ENCODE results near the gene EOLA2.
"Not testable (repeated sequence)": the region's sequence is repeated elsewhere in the genome, so short reads cannot be mapped to it uniquely, and the experiment has no call there.

EOLA2 gene

DNA sequence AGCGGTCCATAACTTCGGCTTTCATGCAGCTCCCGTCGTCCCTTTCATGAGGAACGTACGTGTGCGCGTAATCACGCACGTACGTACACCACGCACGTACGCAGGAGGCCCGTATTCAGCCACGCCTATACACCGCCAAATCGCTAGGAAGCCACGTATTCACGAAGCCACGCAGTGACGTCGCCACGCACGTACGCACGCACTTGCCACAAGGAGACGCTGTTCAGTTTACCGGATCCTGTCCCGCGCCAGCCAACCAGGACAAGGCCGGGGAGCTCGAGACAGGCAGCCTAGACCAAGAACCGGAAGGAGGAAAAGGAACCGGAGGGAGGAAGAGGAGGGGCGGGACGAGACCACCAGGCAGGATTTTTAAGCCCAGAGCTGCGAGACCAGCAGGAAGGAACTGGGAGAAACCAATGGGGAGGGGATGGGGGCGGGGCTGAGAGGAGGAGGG is at the start of gene EOLA2:
Gene EOLA2 (minus strand): TSS at position 65 of the 454 bp plus-strand sequence. CDS start 4,617 bp downstream, outside the sequence.
- DNase-seq: peak; percentile 97

DNA sequence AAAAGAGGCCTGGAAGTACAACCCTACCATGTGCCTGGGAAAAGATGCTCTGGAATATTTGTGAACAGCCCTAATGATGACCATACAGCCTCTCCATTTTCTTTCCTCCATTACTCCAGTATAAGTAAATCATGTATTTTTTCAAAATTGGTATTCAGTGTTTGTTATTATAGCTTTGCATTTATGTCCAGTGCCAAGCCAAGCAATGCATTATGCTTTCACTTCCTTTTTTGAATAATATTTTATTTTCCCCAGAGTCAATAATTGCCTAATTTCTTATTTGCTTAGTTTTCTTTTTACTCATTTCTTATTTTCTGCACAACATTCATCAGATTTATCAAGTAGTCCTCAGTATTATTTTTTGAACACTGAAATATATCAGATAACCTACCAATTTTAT is 49.3 kb upstream of the EOLA2 start:
- no peak for DNase-seq

DNA sequence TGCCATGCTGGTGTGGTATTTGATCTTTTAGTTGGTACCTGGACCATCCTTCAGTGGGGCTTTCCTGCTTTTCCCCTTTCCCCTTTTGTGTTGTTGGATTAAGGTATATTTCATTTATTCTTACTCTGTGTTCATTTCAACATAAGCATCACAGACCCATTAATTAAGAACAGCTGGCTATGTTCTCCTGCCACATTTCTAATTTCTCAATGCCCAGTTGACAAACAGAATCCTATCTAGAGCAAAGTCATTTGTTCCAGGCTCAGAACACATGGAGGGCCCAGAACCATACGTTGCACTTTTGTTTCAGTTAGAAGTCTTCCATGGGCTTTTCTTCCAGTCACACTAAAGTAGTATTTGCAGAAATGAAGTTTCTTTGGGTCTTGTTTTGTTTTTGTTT is 46.1 kb upstream of the EOLA2 start:
- no peak for DNase-seq

DNA sequence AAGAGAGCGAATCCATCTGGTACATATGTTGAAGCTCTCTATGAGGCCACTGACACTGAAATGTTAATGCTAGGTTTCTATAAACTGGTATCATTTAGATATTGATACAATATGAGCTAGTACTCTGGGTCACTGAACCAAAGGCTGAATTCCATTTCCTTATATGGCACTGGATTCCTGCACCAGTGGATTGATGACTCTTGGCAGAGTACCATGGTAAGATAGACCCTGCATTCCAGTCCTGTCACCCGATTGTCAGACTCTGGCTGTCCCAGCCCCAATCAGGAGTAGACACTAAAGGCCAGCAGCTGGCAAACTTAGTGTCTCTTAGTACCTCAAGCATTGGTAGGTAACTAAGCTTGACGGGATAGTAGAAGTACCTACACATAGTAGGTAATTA is 44.0 kb upstream of the EOLA2 start:
- DNase-seq: no peak

DNA sequence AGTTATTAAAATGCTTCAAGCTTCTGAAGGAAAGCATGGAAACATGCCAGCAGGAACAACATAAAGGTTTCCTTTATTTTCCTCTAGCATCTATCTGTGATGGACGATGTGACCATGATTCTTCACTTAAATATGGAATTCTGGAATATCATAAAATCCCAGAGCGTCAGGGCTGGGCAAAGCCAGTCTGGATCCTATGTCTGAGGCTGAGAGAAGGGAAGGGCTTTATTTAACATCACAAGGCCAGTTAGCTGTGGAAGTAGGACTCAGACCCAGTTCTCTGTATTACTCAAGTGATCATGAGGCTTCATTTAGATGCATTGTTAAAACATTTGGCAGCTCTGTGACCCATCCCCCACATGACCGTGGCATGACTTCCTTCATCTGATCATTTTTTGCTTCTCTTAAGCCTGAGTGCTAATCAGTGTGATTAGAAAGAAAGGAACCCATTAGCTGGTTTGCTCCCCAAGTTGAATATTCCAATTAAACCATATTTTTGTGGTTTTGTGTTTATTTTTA is 40.9 kb upstream of the EOLA2 start:
- no peak for DNase-seq

DNA sequence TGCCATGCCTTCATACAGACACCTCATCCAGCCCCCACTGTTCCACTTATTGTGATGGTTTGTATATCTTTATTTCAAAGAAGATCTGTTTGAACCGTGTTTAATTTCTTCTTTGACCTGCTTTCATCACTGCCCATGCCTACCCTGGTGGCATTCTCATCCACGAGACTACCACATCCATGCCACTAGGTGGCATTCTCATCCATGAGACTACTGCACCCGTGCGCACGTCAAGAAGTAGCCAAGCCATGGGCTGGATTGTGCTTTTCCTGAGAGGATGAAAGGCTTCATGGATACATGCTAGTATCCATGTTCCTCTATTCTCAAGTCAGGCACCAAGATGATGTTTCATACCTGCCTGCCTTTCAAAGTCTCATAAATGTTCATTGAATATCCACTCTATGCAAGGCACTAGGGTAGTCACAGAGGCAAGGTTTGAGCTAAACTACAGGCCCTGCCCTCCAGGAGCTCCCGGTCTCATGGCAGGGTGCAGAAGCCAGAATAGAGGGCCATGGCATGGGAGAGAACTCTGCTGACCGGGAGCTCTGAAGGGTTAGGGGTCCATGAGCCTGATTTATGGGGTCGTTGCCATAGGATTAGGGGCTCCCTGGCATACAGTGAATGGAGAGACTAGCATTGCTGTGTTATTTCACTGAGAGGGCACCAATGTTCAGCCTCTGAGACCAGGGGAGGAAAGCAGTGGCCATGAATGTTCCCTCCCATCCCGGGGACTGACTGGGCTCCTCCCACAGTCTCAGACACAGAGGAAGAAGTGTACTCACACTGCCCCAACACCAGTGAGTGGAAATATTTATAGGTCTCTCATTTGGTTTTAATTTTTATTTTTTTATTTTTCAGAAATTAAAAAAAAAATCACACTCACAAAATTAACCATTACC is 24.8 kb upstream of the EOLA2 start:
- DNase-seq: peak; percentile 24

DNA sequence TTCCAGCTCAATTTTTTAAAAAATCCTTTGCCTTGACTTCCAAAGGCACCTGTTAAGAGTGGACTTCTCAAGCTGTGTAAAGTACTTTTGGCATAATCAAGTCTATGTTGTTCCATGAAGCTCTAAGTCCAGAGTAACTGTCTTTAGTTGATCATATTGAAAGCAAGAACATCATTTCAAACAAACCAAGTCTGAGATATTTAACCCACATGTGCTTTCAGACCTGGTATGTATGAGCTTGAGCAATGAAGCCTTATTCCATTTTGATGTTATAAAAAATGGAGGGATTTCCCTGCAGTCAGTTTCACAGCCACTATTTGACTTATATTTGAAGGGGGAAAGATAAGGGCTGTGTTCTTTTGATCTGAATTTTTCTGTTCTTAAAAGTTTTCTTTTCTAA is 23.7 kb upstream of the EOLA2 start:
- DNase-seq: no peak

DNA sequence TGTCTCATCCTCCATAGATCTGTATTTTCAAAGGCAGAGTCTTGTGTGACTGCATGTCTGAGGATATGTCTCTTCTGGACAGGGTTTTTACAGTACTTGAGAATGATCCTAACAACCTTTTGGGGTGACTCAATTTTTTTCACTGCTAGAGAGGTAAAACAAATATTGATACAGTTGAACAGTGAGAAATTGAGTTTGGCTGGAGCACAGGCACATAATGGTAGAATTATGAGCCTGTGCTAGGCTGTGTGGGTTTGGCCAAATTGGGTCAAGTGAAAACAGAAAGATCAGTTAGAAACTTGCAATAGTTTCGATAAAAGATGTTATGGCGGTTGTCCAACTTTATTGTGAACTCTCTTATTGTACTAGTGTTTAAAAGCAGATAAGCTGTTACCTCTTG is 23.3 kb upstream of the EOLA2 start:
- no peak for DNase-seq

DNA sequence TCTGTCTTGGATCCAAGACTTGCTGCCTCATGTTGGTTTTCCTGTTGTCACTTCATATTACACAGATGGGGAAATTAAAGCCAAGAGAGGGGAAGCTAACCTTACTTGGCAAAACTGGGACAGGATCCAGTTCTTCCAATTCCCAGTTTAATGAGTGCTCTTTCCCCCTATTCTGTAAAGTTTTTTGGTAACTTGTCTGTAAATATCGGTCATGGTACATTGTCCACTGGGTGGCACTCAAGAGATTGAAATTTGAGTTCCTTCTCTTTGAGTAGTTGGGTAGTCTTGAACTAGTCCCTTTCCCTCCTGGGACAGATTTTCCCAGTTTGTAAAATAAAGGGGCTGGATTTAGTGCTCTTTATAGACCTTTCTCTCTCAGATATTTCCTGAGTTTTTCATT is 12.4 kb upstream of the EOLA2 start:
- DNase-seq: no peak

DNA sequence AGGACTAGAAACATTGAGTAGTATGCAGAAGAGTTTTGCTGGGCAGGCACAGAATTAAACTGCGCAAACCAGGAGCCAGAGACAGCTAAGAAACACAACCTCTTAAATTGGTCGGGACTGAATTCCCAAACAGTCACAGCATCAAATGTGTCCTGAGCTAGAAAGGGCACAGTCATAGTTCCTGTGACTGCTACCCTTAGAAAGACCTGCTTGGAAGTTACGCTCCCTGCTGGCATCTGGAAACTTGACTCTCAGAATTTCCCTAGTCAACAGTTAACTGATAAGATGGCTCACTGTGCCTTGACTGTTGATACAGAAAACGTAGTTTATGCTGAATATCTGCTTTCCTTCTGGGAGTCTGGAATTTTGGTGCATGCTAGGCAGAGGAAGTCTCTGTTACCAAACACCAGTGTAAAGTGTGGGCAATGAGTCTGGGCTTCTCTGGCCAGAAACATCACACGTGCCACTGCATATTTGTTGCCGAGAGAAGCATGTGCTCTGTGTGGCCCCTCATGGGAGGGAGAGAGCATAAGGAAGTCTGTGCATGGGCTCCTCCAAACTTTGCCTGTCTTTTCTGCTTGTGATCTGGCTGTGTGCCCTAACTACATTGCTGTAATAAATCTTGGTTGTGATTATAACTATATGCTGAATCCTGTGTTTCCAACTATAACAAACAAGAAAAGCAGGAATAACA is 11.6 kb upstream of the EOLA2 start:
- no peak for DNase-seq

DNA sequence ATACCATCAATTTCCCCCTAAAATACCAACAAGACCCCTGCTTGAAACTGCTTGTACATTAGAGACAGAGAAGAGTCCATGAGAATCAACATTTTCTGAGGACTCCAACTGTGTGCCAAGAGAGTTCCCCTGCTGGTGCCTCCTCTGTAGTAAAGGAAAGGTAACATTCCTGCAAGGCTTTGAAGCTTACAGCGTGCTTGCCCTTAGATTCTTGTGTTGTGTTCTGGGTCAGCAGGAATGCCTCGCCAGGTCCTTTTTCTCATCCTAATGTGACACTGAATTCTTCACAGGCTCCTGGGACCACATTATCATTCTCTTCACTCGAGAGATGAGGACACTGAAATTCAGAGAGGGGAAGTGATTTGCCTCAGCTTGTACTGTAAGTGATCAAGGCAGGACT is 9.7 kb upstream of the EOLA2 start:
- DNase-seq: no peak

DNA sequence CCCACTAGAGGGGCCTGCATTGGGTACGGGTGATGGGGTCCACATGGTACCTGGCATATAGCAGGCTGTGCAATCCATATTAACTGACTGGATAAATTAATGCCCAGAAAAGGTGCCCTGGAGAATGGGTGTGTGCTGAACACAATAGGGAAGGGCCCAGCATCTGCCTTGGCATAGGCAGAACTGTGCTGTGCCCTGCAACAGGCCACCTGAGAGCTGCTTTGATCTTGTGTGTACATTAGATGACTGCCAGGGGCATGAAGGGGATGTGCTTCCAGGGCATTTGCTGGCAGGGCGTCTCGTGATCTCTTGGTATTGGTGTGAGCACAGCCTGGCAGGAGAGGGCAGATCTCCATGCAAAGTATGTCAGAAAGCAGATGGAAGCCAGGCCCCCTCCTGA is 8.6 kb upstream of the EOLA2 start:
- DNase-seq: not testable (repeated sequence)

DNA sequence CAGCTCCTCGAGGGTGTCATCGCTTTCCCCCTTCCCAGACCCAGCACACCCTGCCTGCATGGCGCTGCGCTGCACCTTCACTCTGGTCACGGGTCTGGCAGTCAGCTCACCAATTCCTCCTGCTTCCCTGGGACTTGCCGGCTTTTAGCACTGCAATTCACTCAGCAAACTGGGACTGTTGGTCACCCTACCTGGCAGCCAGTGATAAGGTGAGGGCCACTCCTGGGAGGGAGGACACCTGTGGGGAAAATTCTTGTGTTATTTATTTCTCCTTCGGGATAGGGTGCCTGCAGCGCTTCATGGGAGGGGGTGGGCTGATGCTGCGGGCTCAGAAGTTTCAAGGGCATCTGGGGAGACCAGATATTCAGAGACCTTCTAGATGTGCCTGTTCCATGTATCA is 7.5 kb upstream of the EOLA2 start:
- DNase-seq: not testable (repeated sequence)

DNA sequence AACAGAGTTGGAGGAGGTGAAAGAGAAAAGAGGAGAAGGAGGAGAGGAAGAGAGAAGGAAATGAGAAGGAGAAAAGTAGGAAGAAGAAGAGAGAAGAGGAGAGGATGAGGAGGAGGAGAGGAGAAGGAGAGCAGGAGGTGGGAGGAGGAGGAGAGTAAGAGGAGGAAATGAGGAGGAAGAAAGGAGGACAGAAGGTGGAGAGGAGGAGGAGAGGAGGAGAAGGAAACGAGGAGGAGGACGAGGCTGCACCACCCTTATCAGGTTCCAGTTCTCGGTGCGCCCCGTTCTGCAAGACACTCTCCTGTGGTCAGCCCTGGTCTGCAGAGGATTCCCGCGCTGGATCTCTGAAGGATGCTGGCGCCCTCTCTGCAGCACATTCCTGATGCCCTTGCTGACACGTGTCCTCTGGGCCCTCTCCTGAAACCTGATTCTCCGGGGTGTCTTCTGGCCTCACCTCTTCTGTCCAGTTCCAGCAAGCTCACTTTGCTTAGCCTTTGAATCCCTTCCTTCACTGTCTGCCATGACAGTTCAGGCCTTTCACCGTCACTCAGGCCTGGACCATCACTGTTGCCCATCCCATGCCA is 6.9 kb upstream of the EOLA2 start:
- DNase-seq: not testable (repeated sequence)

DNA sequence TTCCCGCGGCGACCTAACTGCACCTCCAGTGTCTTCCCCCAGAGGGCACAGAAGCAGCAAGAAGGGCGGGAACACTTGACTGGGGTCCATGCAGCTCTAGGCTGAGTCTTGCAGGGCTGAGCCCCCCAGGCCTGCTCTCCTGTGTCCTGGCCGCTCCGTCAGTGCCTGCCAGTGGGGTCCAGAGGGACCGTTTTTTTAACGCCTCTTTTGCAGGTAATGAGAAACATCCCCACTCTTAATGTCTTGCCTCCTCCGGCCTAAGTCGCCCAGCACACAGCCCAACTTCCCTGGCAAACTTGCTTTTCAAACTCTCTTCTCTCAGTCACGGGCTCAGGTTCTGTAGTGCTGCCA is 2.4 kb upstream of the EOLA2 start:
- not testable (repeated sequence) for DNase-seq

DNA sequence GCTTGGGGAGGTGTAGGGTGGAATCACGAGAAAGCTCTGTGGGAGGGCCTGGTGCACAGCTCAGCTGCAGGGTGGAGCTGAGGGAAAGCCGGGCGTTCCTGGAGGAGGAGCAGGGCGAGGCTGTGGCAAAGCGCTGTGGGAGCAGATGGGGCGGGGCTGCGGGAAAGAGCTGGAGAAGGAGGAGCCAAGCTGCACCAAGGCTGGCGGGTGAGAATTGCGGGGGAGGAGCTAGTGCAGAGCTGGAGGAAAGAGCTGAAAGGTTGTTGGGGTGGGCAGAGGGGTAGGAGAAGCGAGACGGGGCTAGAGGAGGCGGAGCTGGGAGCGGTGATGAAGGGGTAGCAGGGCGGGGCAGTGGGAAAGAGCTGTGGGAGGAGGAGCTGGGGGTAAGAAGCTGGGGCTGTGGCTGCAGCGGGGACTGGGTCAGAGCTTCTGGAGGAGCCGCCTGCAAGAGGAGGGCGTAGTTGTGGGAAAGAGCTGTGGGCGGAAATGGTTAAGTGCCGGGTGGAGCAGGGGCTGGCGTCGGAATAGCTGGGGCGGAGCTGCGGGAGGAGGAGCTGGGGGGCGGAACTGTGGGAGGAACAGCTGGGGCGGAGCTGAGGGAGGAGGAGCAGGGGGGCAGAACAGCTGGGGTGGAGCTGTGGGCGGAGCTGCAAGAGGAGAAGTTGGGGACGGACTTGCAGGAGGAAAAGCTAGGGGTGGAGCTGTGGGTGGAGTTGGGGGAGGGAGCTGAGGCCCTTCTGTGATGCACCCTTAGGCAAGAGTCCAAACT is 1.8 kb upstream of the EOLA2 start:
- peak; percentile 93 for DNase-seq

DNA sequence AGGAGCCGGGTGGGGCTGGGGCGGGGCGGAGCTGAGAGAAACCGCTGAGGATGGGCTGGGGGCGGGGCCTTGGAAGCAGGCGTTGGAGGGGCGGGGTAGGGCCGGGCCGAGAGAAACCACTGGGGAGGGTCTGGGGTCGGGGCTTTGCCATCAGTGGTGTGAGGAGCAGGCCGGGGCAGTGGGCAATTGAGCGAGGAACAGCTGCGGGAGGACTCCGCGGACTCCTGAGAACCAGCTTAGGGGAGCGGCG is 1.3 kb upstream of the EOLA2 start:
- DNase-seq: no peak

DNA sequence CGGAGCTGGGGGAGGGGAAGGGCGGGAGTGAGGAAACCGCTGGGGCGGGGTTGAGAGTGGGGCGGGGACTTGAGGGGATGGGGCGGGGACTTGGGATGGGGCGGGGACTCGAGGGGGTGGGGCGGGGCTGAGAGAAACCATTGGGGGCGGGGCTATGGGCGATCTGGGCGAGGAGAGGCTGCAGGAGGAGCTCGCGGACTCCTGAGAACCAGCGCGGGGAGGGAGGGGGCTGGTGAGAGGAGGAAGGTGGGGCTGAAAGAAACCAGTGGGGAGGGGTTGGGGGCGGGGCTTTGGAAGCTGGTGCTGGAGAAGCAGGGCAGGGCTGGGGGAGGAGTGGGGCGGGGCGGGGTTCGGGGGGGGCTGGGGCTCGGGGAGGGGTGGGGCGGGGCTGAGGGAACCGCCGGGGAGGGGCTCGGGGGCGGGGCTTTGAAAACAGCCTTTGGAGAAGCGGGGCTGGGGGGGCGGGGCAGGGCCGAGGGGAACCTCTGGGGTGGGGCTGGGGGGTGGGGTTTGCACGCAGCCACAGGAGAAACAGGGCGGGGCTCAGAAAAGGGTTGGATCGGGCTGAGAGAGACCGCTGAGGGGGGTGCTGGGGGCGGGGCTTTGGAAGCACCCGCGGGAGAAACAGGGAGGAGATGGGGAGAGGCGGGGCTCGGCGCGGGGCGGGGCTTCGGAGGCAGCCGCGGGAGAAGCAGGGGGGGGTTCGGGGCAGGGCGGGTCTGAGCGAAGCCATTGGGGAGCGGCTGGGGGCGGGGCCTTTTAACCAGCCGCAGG is 777 bp upstream of the EOLA2 start:
- peak; percentile 87 for DNase-seq

DNA sequence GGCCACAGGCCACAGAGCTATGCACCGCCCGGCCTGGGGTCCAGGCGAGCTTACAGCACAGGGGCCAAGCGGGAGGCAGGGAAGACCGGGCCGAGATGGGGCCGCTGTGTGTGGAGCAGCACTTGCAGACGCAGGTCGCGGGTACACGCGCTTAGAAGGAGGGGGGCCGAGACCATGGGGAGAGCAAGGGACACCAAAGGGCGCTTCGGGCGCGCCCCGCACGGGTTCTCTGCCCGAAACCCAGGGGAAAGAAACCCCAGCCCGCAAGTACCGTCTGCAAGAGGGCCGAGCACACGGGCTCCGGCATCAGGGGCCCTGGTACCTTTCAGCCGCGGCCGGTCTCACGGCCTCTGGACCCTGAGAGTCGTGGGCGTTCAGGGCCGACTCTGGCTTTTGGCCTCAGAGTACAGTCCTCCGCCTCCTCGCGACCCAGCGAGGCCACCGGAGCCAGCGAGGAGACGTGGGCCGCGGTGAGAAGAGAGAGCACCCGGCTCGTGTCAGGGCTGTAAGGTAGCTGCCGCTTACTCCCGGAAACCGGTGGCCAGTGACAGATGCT is 342 bp downstream of the EOLA2 start:
- DNase-seq: no peak

DNA sequence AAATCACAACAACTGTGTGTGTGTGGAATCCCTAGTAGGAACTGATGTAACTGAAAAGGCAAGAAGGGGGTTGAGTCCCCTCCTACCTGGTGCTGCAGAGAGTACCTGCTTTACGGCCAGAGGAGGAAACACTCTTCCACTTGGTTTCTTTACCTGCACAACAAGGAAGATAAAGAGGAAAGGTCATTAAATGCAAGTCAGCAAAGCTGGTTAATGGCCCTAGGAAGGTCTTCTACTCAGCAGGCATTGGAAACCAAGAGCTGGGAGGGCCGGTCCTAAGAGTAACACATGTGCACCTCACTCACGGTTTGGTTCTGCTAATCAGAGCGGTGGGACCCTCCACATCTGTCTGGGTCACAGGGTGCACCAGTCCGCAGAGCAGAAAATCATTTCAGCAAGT is 963 bp downstream of the EOLA2 start:
- not testable (repeated sequence) for DNase-seq

DNA sequence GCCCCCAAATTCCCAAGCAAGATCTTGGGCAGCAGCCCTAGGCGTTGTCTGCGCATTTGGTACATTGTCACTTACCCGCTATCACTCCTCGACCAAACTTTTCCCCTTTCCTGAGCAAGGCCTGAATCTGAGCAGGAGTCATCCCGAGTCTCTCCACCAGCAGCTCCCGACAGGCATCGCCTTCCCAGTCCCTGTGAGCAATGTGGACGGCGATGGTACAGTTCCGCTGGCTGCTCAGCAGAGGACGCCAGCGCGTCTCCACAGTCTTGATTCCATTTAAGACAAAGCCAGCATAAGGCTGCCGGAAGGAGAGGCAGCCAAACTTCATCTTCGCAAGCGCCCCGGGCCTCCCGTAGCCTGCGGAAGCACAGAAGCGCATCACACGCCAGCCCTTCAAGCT is 4.7 kb downstream of the EOLA2 start:
- not testable (repeated sequence) for DNase-seq

DNA sequence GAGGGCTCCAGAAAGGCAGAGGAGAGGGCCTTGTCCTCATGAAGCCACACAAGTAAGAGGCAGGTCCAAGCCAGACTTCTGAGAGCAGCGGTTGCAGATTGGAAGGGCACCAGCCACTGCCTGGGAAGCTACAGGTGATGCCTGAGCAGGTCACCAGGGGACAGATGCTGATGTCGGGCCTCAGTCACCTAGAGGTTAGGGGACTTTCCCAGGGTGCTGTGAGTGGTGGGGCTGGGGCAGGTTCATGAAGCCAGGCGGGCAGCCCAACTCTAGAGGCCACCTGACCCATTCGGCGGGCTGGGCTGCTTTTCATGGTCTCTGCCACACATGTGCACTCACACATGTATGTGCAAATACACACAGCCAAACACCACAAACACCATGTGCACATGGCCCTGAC is 5.3 kb downstream of the EOLA2 start:
- DNase-seq: not testable (repeated sequence)

Data from NCI-H774 (cell line).